ENCODE data around the gene PPM1H.

PPM1H gene

DNA sequence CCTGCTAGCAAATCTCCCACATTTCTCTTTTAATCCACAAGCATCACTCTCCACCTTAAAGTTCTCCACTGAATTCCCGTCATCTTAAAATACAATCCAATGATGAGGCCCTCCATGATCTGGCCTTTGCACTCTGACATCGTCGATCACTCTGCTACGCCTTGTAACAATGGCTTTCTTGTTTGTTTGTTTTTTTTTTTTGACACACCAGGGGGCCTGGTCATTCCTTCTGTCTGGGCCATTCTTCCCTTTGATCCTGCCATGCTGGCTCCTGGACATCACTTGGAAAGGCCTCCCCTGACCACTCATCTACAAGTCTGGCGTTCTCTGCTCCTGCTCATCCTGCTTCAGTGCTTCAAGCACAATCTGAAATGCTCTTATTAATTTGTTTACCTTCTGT lies 233.5 kb downstream of the PPM1H start:
- no peak for DNase-seq

DNA sequence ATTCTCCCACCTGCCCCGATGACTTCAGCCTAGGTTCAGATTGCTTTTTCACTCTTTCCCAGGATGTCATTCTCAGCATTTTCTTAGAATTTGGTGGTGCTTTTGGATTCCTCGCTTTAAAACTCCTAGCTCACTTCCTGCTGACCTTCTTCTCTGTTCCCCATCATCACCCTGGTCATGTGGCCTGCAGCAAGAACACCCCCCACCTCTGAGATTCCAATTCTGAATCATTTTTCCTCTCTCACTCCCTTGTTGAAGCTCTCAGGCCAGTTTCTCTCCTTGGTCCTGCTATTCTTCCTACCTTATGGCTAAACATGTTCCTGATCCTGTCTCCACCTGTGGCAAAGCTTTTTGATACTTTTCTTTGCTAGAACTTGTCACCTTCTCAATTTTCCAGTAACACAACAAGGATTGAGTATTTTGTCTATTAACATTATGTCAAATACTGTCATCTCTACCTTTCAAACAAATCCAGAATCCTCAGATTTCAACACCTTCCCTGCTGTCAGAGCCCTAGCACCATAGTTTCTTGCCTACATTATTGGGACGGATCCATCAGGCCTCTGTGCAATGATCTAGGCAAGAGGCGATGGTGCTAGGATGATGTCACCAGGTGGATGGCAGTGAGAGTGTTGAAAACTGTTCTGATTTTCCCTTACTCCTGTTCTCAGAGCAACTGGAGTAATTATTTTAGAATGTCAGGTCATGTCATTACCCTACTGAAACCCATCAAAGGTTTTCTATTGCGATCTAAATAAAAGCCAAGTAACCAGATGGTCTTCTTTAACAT lies 234.7 kb downstream of the PPM1H start:
- peak; percentile 54 for DNase-seq

DNA sequence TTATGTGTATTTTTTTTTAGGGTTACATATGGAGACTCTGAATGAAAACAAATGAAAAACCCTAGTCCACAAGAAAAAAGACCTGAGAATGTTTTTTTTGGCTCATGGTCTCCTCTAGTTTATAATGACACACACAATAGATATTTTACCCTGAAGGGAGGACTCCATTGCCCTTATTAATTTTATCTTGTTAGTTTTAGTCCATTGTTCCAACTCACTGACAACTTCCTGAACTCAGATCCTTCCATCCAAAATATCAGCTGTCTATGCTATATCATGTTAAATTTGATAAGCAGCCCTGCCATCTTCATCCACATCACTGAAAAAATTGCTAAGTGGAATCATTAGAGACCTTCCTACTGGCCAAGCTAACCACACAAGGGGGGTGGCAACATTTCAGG lies 236.2 kb downstream of the PPM1H start:
- DNase-seq = no peak

DNA sequence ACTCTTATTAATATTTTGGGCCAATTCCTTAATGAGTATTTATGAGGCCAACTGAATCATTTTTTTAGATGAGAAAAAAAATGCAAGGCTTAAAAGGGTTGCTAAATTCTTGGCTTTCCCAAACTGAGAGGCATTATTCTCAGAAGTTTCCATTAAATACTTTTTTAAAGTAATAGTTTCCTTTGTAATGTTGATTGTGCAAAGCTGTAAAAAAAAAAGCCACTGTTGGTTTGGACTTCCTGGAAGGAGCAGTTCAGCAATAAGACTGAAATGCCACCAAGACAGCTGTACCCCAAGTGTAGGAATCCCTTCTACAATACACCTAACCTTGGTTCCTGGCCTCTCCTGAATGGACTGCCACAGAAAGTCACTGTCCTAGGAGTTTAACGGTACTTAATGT lies 237.1 kb downstream of the PPM1H start:
- DNase-seq = peak; percentile 71

DNA sequence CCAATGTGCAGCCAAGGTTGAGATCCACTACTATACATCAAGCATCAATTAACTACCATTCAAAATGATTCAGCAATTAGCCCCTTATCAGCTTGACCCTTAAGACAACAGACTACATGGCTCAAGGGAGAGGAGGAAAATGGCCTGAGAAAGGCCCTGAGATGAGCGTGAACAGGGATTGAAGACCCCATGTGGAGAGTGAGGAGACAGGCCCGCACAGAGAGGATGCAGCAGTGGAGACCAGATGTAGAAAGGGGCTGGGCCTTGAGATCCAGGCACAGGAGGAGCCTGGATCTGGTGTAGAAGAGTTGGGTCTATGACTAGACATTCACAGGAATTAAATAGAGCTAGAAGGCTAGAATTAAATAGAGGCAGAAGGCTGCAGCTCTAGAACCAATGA lies 239.3 kb downstream of the PPM1H start:
- DNase-seq = no peak

DNA sequence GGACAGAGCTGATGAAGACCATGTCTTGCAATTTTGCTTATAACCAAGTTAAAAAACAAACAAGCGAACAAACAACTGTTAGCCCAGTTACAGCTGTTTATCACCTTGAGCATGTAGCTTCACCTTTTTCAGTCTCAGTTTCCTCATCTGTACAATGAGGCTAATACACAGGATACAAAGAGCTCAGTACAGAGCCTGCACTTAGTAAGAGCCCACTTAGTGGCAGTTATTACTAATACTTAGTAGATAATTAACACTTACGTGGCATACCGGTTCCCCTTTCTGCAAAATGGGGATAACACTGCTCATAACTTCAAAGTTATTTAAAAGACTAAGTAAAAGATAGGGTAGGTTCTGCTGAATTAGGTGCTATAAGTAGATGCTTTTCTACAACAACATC lies 240.3 kb downstream of the PPM1H start:
- DNase-seq = no peak

DNA sequence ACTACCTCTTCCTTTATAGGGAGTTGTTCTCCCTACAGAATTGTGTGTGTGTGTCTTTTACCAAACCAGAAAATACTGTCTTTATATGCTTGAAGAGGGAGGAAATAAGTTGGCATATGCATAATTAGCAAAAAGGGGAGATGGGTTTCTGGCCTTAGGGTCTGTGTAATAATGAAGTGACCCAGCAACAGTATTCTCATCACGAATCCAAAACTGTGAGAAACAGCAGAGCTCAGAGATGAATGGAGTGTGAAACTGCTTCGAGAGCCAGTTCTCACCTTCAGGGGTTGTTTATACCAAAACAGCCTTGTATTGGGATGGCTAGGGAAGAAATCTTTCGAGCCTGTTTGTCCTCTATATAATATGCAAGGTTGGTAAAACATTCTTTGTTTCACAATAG lies 240.8 kb downstream of the PPM1H start:
- no peak for DNase-seq

DNA sequence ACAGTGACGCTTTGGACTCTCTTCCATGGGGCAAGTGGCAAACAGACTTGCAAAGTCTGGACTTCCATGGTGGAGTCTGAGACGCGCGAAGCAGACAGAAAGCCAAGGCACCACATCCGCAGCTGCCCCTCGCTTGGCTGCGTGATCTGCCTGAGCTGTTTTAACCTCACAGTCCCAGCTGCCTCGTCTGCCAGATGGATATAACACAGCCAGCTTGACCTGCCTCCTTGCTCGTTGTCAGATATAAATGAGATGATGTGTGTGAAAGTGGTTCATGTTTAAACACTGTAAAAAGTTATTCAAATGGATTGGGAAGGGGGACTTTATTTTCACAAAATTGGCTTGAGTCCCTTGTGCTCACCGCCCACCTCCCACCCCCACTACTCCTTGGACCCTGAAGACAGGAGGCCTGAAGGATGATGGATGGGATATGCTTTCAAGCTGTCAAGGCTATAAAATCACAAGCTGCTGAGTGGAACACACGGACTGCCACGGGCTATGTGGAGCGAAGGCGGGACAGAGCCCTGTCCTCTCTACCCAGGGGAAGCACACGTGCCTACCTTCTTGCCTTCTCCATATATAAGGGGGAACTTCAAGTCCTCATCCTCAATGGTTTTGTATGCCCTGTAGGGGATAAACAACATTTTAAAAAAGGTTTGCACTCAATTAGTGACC lies 241.4 kb downstream of the PPM1H start:
- DNase-seq = no peak

DNA sequence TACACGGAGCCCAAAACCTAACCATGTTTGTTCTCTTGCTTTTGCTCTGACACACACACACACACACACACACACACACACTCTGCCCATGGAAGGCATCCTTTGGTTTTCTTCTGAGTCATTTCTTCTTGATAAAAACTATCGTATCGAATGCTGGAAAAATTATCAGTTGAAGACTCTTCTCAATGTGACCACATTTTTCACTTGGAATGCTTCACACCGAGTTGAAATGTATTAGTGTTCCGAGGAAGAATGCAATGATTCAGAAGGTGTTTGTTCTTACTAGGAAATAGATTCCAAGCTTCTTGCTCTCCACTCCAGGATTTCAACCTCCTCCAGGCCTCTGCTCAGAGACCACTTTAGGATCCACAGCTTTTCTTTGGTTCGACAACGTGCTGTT lies 242.1 kb downstream of the PPM1H start:
- no peak for DNase-seq

DNA sequence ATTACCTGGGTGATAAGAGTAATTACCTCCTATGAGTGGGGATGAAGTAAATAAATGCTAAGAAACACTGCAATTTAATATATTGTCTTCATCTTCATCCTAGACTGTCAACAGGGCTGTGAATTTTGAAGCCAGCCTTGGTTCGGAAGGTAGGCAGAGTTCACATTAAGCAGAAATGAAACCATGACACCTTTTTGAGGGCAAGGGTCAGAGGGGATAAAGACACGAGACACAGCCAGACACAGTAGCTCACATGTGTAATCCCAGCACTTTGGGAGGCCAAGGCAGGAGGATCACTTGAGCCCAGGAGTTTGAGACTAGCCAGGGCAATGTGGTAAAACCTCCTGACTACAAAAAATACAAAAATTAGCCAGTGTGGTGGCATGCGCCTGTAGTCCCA lies 243.6 kb downstream of the PPM1H start:
- DNase-seq = no peak

DNA sequence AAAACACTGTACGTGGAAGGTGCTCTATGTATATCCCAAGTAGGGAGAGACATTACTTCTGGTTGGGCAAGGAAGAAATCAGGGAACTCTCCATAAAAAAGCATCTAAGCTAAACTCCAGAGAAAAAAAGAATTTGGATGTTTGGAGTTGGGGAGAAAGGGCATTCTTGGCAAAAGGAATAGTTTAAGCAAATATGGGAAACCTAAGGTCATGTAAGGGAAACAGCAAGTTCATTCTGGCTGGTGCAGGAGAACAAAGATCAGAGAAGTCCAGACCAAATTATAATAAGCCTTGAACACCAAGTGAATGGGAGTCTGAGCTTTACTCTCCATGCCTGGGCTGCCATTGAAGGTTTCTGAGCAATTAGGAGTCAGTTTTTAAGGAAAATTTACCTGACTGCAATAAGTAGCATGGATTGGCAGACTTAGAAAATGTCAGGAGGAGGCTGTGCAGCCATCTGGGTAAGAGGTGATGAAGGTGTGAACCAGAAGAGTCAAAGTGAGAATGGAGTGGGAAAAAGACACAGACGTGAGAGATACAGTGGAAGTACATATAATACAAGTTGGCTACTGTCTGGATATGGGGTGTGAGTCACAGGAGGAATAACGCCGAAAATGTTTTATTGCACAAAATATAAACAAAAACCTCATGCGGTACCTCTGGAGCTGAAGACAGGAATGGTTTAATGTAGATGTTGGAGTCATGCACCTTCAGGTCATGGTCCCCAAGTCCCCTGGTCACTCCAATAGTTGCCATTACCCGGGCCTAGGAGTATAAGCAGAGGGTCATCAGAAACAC lies 245.7 kb downstream of the PPM1H start:
- no peak for DNase-seq

DNA sequence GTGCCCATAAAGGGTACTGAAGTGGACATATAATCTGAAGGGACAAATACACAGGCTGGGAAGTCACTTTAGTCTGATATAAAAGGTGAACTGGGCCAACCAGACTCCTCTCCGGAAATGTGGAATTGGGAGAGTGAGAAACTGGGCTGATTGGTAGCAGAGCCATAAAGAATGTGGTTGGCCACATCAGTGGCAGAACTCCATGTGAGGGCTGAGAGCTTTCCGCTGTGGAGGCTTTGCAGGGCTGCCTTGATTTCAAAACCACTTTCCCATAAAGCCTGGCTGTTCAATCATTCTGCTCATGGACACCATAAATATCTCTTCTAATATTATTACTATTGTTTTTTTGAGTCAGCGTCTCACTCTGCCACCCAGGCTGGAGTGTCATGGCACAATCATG lies 248.0 kb downstream of the PPM1H start:
- no peak for DNase-seq

DNA sequence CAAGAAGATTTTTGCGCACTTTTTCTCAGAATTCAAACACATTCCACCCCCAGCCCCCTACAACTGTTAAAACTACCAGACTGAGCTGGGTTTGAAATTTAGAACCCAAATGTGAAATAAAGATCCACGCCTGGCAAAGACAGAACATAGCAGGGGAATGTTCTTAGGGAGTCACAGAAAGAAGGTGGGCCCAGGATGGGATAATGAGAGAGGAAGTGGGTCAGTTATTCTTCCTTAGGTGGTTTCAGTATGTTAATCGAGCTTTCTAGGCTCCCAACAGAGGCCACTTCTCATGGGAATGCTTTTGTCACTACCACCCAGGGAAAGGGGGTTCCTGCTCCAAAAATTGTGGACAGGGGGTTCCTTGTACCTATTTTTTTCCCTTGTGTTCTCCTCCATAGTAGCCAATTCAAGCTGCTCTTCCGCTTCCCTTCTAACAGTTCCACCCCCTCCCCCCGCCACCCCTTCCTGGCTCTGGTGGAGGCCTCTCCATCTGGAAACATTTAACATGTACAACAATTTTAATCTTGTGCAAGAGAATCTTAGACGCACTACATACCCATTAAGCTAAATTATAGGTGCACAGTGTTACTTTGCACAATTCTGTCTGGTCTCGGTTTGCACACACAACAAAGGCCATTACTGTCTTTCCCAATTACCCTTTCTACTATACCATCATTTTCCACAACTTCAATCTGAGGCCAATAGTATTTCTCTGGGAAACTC lies 250.2 kb downstream of the PPM1H start:
- no peak for DNase-seq

DNA sequence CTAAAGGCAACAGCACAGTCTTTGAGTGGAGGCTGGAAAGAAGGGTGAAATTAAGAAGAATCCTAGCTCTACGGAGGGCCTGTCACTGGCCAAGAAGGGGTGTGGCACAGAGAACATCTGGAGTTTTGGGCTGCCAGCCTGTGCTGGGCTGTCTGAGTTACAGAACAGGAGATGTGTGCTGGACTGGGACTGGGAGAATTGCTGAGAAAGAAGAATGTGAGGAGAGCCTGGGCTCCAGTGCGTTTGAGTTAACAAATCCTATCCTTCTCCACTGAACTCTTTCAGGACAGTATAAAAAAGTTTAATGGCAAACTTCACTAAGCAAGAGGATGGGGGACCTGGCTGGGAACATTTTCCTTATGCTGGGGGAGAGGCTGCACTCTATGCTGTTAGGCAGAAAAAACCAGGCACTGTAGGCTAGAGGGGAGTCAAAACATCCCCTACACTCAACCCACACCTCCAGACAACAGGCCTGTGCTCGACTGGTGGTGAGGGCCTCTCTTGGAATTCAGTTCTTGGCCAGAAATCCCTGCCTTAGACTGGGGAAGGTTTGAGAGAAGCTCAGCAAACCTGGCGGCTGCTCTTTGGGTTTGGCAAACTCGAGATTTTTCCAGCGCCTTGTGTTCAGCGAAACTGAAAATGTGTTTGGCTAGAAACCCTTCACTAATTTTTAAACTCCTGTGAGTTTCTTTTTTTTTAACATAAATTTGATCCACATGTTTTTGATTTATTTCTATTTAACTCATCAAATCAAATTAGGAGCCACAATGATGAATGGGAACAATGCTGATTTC lies 251.0 kb downstream of the PPM1H start:
- DNase-seq = no peak

DNA sequence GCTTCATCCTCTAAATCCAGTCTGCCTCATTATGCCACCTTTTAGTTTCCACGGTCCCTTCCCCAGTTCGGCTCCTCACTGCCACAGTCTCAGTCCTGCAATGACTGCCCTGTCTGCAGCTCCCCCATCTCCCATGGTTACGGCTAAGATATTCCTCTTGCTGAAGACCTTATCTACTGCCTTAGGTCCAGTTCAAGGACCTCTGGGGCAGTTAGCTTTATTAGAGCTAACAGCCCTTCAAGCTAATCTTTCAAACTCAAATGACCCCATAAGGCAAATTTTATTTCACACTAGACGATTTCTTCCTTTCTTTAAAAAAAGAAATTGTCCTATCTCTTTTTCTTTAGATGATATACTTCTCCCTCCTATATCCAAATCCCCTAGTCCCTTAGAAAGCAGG lies 253.6 kb downstream of the PPM1H start:
- no peak for DNase-seq

DNA sequence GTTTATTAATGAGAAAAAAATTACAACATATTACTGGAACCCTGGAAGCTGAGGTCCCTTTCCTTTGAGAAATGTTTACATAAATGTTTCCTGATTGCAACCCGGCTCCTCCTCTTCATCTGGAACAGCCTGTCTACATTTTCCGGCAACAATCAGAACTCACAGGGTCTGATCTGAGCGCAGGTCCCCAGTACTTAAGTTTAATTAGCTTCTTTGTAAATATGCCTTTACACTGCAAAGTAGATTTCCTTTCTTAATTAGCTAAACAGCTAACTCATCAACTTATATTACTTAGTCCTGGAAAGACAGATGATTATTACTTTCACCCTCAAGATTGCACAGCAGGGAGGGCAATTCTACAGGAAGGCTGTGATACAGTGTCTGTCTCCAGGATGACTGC lies 255.3 kb downstream of the PPM1H start:
- DNase-seq = no peak

DNA sequence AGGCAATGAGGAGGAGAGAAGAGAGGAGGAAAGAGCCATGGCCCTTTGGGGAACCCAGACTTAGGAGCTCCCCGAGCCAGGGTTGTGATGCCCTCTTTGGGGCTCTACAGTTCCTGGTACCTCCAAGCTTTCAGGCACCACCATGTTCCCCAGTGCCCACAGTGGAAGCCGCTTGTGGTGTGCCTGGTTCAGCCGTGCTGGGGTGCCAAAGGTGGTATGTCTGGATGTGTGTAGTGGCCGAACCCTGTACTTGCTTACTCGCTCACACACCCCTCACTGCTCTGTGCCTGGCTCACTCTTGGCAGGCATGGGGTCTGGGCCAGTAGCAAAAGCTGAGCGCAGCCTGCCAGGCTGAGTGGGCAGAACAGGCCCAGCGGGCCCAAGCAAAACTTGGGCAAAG lies 257.6 kb downstream of the PPM1H start:
- no peak for DNase-seq

DNA sequence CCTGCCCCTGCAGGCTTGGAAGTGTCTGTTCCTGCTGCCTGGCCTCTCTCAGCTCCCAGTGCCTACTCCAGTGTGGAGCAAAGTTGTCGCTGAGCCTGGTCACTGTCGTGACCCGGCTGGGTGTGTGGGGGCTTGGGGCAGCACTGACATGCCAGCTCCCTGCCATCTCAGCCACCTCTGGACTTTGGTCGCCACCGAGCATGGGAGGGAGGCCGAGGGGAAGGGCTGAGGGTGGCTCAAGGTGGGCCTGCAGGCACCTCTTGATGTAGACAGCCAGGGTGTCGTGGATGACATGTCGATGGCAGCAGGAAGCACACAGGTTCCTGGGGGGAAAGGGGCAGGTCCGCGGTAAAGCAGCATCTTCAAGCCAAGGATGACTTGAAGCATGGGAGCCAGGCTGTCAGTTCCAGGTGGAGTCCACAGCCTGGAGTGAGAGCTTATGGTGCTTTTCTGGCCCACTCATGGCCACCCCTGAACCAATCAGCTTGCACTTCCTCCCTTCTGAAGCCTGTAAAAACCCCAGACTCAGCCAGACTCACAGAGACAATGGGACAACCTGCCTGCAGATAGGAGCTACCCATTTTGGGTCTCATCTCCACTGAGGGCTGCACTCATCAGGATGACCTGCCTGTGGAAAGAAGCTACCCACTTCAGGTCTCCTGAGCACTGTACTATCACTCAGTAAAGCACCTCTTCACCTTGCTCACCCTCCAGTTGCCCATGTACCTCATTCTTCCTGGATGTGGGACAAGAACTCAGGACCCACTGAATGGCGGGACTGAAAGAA lies 258.2 kb downstream of the PPM1H start:
- no peak for DNase-seq

DNA sequence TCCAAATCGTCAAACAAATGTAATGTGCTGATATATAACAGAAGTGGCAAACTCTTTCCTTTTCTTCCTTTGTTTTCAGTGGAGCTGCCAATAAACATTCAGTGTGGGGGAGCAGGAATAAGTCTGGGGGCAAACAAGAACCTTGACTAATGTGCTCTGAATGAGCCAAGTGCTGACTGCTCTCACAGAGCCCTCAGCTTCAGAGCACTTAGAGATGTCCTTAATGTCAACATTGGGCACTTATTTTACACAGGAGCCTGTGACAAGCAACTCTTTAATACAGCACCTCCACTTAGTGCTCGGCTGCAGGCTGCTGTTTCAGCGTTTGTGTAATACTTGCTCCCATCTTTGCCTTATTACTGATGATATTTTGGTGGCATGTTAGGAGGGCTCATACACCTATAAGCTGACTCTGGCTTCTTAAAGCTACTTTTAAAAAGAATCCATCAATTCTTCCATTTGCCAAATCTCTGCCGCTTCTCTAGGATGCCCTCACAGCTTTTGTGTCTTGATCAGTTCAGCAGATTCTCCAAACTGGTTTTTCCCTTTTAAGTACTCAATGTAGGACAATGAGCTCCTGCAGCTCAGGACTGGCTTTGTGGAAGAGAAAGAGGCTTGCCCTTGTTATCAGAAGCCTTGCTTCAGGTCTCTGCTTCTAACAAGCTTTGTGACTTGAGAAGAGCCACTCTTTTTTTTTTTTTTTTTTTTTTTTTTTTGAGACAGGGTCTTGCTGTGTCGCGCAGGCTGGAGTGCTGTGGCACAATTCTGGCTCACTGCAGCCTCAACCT lies 261.7 kb downstream of the PPM1H start:
- DNase-seq = no peak

DNA sequence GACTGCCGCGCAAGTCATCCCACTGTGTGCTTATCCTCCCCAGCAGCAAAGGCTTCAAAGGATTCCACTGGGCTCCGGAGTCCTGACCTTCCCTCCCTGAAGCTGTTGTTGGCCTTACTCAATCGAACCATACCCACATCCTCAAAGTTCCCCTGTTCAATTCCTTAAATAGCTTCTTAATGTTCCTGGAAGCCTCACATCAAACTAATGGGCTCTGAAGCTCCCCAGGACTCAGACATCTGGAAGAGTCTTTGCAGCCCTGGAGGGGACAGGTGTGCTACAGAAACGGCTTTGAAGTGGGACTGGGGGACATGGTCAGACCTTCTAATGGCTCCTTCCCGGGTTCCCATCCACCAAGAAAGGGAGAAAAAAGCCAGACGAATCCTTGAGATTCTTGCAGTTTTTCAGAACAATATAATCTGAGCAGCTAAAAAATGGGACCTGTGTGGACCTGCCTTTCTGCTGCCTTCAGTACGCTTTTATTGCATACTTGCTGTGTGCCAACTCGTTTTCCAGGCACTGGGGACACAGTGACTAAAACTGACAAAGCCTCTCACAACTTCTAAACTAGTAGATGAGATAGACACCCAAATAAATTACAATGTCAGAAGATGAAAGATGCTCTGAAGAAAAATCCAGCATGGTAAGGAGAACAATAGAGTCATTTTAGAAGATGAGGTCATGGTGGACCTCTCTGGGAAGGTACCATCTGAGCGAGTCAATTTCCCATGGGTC lies 263.8 kb downstream of the PPM1H start:
- peak; percentile 20 for DNase-seq

All from suppressor macrophage treated with lipopolysaccharide for 4 hours (primary cell).